Spleen (tissue), 11 donors: ENCODE measurements around the gene ADAMTSL3. TPM values are rescaled to one million over a fixed set of nuclear protein-coding genes. Genes with fewer than 3 reads are reported as not detected.
"Not testable (repeated sequence)": the region's sequence is repeated elsewhere in the genome, so short reads cannot be mapped to it uniquely, and the experiment has no call there.

Experiments used
- DNase-seq: peaks from one replicate; pipeline ENCODE4 v3.0.0-alpha.2; 2020
- H3K27ac ChIP-seq, 8 donors: fragments of 200-600 bp; sonication (generic) in 7 of 8; 1 replicate in 4 of 8; 2 replicates in 4 of 8; pipeline versions ENCODE4 v1.5.0 to v1.8.0; 2016 to 2021; ENCODE audit warnings: inconsistent platforms in 4 of 8, mild to moderate bottlenecking in 4 of 8, moderate library complexity in 1 of 8
- H3K27me3 ChIP-seq, 7 donors: fragments of 200-600 bp; sonication (generic) in 6 of 7; replicated peaks in 1 of 7; 1 replicate in 4 of 7; 2 replicates in 3 of 7; pipeline versions ENCODE4 v1.5.0 to v1.8.0; 2016 to 2021; ENCODE audit warnings: inconsistent platforms in 3 of 7, mild to moderate bottlenecking in 1 of 7
- H3K36me3 ChIP-seq, 6 donors: fragments of 200-600 bp; sonication (generic) in 5 of 6; 1 replicate in 4 of 6; 2 replicates in 2 of 6; pipeline versions ENCODE4 v1.5.0 to v1.8.0; 2016 to 2021; ENCODE audit warnings: inconsistent platforms in 2 of 6
- H3K4me1 ChIP-seq, 6 donors: fragments of 200-600 bp; sonication (generic) in 5 of 6; 1 replicate in 3 of 6; 2 replicates in 3 of 6; pipeline versions ENCODE4 v1.5.0 to v1.8.0; 2016 to 2021; ENCODE audit warnings: inconsistent platforms in 3 of 6
- H3K4me3 ChIP-seq, 8 donors: fragments of 200-600 bp; sonication (generic) in 7 of 8; 1 replicate in 4 of 8; 2 replicates in 4 of 8; pipeline versions ENCODE4 v1.5.0 to v1.8.0; 2016 to 2021; ENCODE audit warnings: inconsistent platforms in 4 of 8, mild to moderate bottlenecking in 4 of 8, moderate library complexity in 2 of 8
- H3K9me3 ChIP-seq, 8 donors: fragments of 200-600 bp; sonication (generic) in 7 of 8; 1 replicate in 4 of 8; 2 replicates in 4 of 8; pipeline versions ENCODE4 v1.5.0 to v1.8.0; 2016 to 2021; ENCODE audit warnings: inconsistent platforms in 4 of 8
- CTCF ChIP-seq, 11 experiments: fragments of 200-600 bp in 7 of 11; fragments of 450-650 bp in 4 of 11; sonication (generic) in 4 of 11; IDR thresholded peaks in 8 of 11; conservative IDR thresholded peaks in 3 of 11; 1 replicate in 7 of 11; 2 replicates in 4 of 11; pipeline versions ENCODE4 v1.4.0 to v1.8.0; 2016 to 2021; ENCODE audit warnings: antibody characterized with exemption in 11 of 11, inconsistent platforms in 4 of 11, mild to moderate bottlenecking in 1 of 11
- POLR2A ChIP-seq, 3 donors: fragments of 450-650 bp; IDR thresholded peaks; one replicate each; pipeline ENCODE4 v1.5.1; 2017; ENCODE audit warnings: antibody characterized with exemption in 3 of 3, mild to moderate bottlenecking in 1 of 3
- POLR2AphosphoS5 ChIP-seq, 3 donors: sonication (generic); formaldehyde crosslinking; IDR thresholded peaks; one replicate each; pipeline ENCODE4 v1.5.1; 2017; ENCODE audit warnings: antibody characterized with exemption in 3 of 3
- WGBS, 5 donors: extraction: QIAGEN DNeasy Blood & Tissue Kit in 3 of 5; methylation state at CpG; one replicate each; pipeline versions ENCODE4 v1.1.5 to v1.1.7; 2013 to 2018; 5-methylcytosine and 5-hydroxymethylcytosine counted together
- intact Hi-C: fragments of 100-400 bp; cut with DNase I; formaldehyde crosslinking; loops from one replicate; pipeline ENCODE4 v1.15.0; 2023; ENCODE audit warnings: low total_unique reads
- polyA plus RNA-seq, 3 donors: library from polyadenylated mRNA; stranded (reverse); fragments of 200-250 nt; gene quantifications; one replicate each; pipeline ENCODE4 v1.2.1, GENCODE V29; 2013
- total RNA-seq, 7 donors: library from RNA; depleted of rRNA in 3 of 7; stranded (reverse); fragments of >200 nt in 3 of 7; fragmentation: NEBNext Ultra II Directional in 4 of 7; extraction: Animal tissue kit (Norgen Biotek cat#: 25700) in 4 of 7; gene quantifications; one replicate each; pipeline versions ENCODE4 v1.1.0 to v1.2.1, GENCODE V29; 2016 to 2021
- donor health status: healthy with polysubstance abuse.
- donor health status: DM: no; HTN: no; CAD: no; lungs with moderate emphysema.
- donor health status: DM: no; HTN: no; CAD: no.
- donor health status: Bipolar disorder and iron deficiency.
- donor health status: healthy.
- donor health status: DM: no; HTN: no; CAD: no.
- donor health status: DM: yes; HTN: yes; CAD: no.

Gene ADAMTSL3
- total and polyA plus RNA-seq, 10 donors = 0.09 to 5.7 (median 2.9) TPM

- intact Hi-C loops = no loop called here
- DNase-seq = no peak
- H3K27ac ChIP-seq = no peak overlapping the region
- H3K27me3 ChIP-seq = peaks cover 0 to 13% (median 0%) of the 10 kb centered on the region in 7 donors
- no peaks in the 10 kb centered on the region for H3K4me1 ChIP-seq
- H3K9me3 ChIP-seq = peaks cover 0 to 29% (median 17%) of the 10 kb centered on the region in 8 donors
- no peak for TF ChIP-seq POLR2A (IDR thresholded peaks at IDR 0.05)
- no peak for TF ChIP-seq POLR2AphosphoS5 (IDR thresholded peaks at IDR 0.05)
- no peak for TF ChIP-seq CTCF (IDR thresholded peaks at IDR 0.05 in 8 of 11, conservative IDR thresholded peaks at IDR 0.05 in 3 of 11)
- H3K4me3 ChIP-seq = no peak overlapping the region
- 74 to 87% (median 80%) methylated on average over 4 of the region's 4 CpGs for WGBS, 5 donors
- no peaks in the 10 kb centered on the region for H3K36me3 ChIP-seq
Observed at GRCh38 chr15:84046064-84046637, 392.2 kb downstream of the ADAMTSL3 start.

- H3K4me3 ChIP-seq, H3K36me3 ChIP-seq, H3K27me3 ChIP-seq, H3K4me1 ChIP-seq, DNase-seq, H3K27ac ChIP-seq, intact Hi-C loops: not testable (repeated sequence)
- 64 to 80% (median 68%) methylated on average over 4 of the region's 4 CpGs for WGBS, 5 donors
- peaks cover 0 to 28% (median 16%) of the 10 kb centered on the region in 8 donors for H3K9me3 ChIP-seq
Observed at GRCh38 chr15:84049480-84049879, 395.6 kb downstream of the ADAMTSL3 start.

- no peaks in the 10 kb centered on the region for H3K36me3 ChIP-seq
- no peak for DNase-seq
- H3K27me3 ChIP-seq = no peaks in the 10 kb centered on the region
- no peaks in the 10 kb centered on the region for H3K4me1 ChIP-seq
- no peak overlapping the region for H3K4me3 ChIP-seq
- H3K9me3 ChIP-seq = peaks cover 0 to 28% (median 16%) of the 10 kb centered on the region in 8 donors
- no peak for TF ChIP-seq POLR2AphosphoS5 (IDR thresholded peaks at IDR 0.05)
- TF ChIP-seq POLR2A (IDR thresholded peaks at IDR 0.05) = no peak
- TF ChIP-seq CTCF (IDR thresholded peaks at IDR 0.05 in 8 of 11, conservative IDR thresholded peaks at IDR 0.05 in 3 of 11) = no peak
- H3K27ac ChIP-seq = no peak overlapping the region
- WGBS, 5 donors = 71 to 88% (median 80%) methylated on average over 3 of the region's 3 CpGs
- intact Hi-C loops = no loop called here
Observed at GRCh38 chr15:84050076-84050475, 396.2 kb downstream of the ADAMTSL3 start.

GRCh38 chr15:84051146-84051545, 397.2 kb downstream of the ADAMTSL3 start:
- H3K27me3 ChIP-seq, H3K4me1 ChIP-seq, H3K4me3 ChIP-seq, H3K36me3 ChIP-seq, DNase-seq, H3K27ac ChIP-seq, intact Hi-C loops: not testable (repeated sequence)
- H3K9me3 ChIP-seq = peaks cover 0 to 17% (median 10%) of the 10 kb centered on the region in 8 donors
- WGBS, 5 donors = 53 to 63% methylated on average over 1 of the region's 1 CpG; no CpG with 5 or more reads in 3 of the 5 donors

GRCh38 chr15:84054544-84054943, 400.6 kb downstream of the ADAMTSL3 start:
- H3K27me3 ChIP-seq, intact Hi-C loops, DNase-seq, H3K36me3 ChIP-seq, H3K4me3 ChIP-seq, H3K27ac ChIP-seq, H3K4me1 ChIP-seq: not testable (repeated sequence)
- 34 to 71% (median 56%) methylated on average over 1 of the region's 1 CpG for WGBS, 5 donors
- H3K9me3 ChIP-seq = peaks cover 0 to 29% (median 25%) of the 10 kb centered on the region in 8 donors
